HL-60 (cell line): ENCODE data around the gene DUS1L.

Experiments
- DNase-seq, 2 experiments: peaks; one replicate each; pipeline ENCODE4 v3.0.0-alpha.2; 2010 to 2020; ENCODE audit warnings: low read depth in 1 of 2, low spot score in 1 of 2
- H3K27ac ChIP-seq: fragments of 250-450 bp; sonication (Bioruptor Pico); replicated peaks from 2 replicates; pipeline ENCODE4 v1.5.1; 2020; ENCODE audit warnings: mild to moderate bottlenecking, moderate library complexity
- H3K27me3 ChIP-seq: fragments of 250-450 bp; sonication (Bioruptor Pico); 2 replicates; pipeline ENCODE4 v1.5.1; 2021; ENCODE audit warnings: mild to moderate bottlenecking, moderate library complexity; ENCODE audit not compliant: insufficient read depth, poor library complexity, severe bottlenecking
- H3K4me3 ChIP-seq: replicated peaks from 2 replicates; pipeline ENCODE4 v1.5.1; 2011; ENCODE audit warnings: mild to moderate bottlenecking, control low read depth, low read length; ENCODE audit not compliant: insufficient read depth
- GABPA ChIP-seq: IDR thresholded peaks from 2 replicates; pipeline ENCODE4 v1.6.1; 2012; ENCODE audit warnings: low read depth
- POLR2AphosphoS5 ChIP-seq: IDR thresholded peaks from 2 replicates; pipeline ENCODE4 v1.6.1; 2012; ENCODE audit warnings: low read depth
- SPI1 ChIP-seq: IDR thresholded peaks from 2 replicates; pipeline ENCODE4 v1.6.1; 2012; ENCODE audit warnings: low read depth, mild to moderate bottlenecking, borderline replicate concordance
- TF ChIP-seq, protein P1 (sequence below): IDR thresholded peaks from one replicate; pipeline ENCODE4 v1.5.1; 2011; ENCODE audit warnings: low read length, control low read depth, inconsistent platforms; ENCODE audit not compliant: insufficient read depth
- TF ChIP-seq, protein P2 (sequence below): IDR thresholded peaks from 2 replicates; pipeline ENCODE4 v1.6.1; 2012; ENCODE audit warnings: low read depth; ENCODE audit not compliant: insufficient replicate concordance

Gene DUS1L

DNA sequence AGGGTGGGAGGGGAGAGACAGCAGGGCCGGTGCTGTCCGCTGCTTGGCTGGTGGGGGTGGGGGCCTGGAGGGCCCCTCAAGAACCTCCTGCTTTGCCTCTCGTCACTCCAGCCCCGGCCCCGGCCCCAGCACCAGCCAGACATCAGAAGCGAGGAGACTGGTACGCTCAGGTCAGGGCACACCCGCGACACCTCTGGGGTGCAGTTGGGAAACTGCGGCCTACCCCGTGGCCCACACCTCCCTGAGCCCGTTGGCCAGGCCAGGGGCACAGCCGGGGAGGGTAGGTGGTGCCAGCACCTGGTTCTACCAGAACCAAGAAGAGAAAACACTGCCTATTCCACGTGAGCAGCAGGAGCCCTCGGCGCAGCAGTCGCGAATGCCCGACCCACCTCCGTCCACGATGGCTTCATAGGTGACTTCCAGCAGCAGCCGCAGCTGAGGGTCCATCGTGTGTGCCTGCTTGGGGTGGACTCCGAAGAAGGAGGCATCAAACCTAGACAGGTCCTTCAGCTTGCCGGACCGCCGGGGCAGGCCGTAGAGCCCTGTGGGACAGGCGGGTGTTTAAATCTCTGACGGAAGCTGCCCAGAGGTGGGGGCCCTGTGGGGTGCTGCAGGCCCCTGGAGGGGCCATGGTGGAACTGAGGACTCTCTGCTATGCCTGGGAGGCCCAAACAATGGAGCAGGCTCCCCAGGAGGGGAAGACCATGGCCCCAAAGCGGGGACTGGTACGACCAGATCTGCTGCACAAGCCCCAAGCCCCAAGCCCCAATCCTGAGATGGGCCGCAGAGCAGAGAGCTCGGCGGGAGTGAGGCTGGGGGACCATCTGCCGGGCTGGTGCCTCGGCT, 29.6 kb upstream of the DUS1L start:
- no peak for DNase-seq
- H3K4me3 ChIP-seq, result no peak overlapping the region
- no peaks in the 10 kb centered on the region for H3K27me3 ChIP-seq
- TF ChIP-seq POLR2AphosphoS5 (no peak), GABPA (no peak), SPI1 (no peak)
- TF ChIP-seq, protein P1, sequence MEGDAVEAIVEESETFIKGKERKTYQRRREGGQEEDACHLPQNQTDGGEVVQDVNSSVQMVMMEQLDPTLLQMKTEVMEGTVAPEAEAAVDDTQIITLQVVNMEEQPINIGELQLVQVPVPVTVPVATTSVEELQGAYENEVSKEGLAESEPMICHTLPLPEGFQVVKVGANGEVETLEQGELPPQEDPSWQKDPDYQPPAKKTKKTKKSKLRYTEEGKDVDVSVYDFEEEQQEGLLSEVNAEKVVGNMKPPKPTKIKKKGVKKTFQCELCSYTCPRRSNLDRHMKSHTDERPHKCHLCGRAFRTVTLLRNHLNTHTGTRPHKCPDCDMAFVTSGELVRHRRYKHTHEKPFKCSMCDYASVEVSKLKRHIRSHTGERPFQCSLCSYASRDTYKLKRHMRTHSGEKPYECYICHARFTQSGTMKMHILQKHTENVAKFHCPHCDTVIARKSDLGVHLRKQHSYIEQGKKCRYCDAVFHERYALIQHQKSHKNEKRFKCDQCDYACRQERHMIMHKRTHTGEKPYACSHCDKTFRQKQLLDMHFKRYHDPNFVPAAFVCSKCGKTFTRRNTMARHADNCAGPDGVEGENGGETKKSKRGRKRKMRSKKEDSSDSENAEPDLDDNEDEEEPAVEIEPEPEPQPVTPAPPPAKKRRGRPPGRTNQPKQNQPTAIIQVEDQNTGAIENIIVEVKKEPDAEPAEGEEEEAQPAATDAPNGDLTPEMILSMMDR, result no peak
- TF ChIP-seq, protein P2, sequence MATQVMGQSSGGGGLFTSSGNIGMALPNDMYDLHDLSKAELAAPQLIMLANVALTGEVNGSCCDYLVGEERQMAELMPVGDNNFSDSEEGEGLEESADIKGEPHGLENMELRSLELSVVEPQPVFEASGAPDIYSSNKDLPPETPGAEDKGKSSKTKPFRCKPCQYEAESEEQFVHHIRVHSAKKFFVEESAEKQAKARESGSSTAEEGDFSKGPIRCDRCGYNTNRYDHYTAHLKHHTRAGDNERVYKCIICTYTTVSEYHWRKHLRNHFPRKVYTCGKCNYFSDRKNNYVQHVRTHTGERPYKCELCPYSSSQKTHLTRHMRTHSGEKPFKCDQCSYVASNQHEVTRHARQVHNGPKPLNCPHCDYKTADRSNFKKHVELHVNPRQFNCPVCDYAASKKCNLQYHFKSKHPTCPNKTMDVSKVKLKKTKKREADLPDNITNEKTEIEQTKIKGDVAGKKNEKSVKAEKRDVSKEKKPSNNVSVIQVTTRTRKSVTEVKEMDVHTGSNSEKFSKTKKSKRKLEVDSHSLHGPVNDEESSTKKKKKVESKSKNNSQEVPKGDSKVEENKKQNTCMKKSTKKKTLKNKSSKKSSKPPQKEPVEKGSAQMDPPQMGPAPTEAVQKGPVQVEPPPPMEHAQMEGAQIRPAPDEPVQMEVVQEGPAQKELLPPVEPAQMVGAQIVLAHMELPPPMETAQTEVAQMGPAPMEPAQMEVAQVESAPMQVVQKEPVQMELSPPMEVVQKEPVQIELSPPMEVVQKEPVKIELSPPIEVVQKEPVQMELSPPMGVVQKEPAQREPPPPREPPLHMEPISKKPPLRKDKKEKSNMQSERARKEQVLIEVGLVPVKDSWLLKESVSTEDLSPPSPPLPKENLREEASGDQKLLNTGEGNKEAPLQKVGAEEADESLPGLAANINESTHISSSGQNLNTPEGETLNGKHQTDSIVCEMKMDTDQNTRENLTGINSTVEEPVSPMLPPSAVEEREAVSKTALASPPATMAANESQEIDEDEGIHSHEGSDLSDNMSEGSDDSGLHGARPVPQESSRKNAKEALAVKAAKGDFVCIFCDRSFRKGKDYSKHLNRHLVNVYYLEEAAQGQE, result no peak
- no peak overlapping the region for H3K27ac ChIP-seq

DNA sequence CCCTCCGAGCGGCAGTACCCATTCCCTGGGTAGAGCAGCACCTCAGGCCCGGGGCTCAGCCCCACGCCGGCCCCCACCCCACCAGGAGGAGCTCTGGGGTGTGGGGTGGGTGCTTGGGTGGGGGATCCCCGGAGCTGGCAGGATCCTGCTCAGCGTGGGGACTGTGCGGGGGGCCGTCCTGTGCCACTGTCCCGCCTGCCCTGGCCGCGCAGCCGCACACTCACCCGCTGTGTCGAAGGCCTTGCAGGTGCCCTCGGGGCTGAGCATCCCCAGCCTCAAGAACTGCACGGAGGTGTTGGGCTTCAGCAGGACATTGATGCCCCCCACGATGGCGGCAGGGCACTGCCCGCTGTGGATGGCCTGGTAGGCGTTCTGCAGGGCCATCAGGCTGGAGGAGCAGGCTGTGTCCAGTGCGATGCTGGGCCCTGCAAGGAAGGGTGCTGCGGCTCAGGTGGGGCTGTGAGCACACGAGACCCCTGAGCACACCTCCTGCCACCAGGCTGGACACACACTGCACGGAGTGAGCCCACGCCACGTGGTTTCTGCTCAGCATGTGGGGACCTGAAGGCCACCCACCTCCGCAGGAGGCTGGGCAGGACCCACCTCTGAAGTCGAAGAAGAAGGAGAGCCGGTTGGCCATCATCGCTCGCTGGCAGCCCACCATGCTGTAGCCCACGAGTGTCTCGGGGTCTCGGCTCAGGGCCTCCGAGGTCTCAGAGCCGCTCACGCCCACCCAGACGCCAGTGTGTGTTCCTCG, 27.6 kb upstream of the DUS1L start:
- DNase-seq, result no peak
- Histone ChIP-seq H3K27ac (no peak overlapping the region), H3K4me3 (no peak overlapping the region), H3K27me3 (no peaks in the 10 kb centered on the region)
- TF ChIP-seq GABPA (no peak), POLR2AphosphoS5 (no peak), SPI1 (no peak)
- TF ChIP-seq, protein P2, result no peak
- TF ChIP-seq, protein P1, result no peak

DNA sequence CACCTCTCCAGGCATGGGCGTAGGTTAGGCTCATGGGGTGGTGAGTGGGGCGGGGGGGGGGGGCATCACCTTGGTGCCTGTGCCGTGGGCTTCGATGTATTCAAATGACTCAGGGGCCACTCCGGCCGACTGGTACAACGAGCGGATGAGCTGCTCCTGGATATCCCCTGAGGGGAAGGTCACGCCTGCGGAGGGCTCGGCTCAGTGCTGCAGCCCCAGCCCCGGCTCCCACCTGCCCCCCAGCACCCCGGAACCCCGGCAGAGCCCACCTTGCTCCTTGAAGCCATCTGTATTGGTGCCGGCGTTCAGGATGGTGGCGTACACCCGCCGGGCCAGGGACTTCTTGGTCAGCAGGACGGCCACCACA, 27.0 kb upstream of the DUS1L start:
- H3K4me3 ChIP-seq, result no peak overlapping the region
- DNase-seq, result no peak
- H3K27me3 ChIP-seq, result no peaks in the 10 kb centered on the region
- TF ChIP-seq, protein P1, result no peak
- TF ChIP-seq POLR2AphosphoS5, result no peak
- no peak for TF ChIP-seq GABPA
- TF ChIP-seq, protein P2, result no peak
- TF ChIP-seq SPI1, result no peak
- H3K27ac ChIP-seq, result no peak overlapping the region
